Endothelial cell of umbilical vein (primary cell): Measurements from ENCODE around the gene TBC1D8. TPM values are rescaled to one million over a fixed set of nuclear protein-coding genes. Genes with fewer than 3 reads are reported as not detected.

Source experiments
- BruUV-seq: library from RNA; stranded (reverse); fragments of 400-500 nt; replicated peaks from 2 replicates; lab custom pipeline; 2021; lab: Mats Ljungman, UMichigan
- CTCF ChIA-PET: fragments of 300-600, 350-600 bp; sonication (Branson Sonifier 250); formaldehyde crosslinking; loops from one replicate; lab custom pipeline; 2021; ENCODE audit warnings: antibody characterized with exemption, inconsistent platforms; lab: Charles Lee
- POLR2A ChIA-PET: fragments of 300-600, 350-600 bp; sonication (Branson Sonifier 250); formaldehyde crosslinking; loops from one replicate; lab custom pipeline; 2021; ENCODE audit warnings: antibody characterized with exemption, inconsistent platforms; lab: Charles Lee
- DNase-seq: peaks from one replicate; pipeline ENCODE4 v3.0.0-alpha.2; 2011; ENCODE audit warnings: low read depth, low spot score
- FAIRE-seq: peaks from 2 replicates; lab custom pipeline; 2011; peaks lifted over from hg19 to GRCh38; lab: Jason Lieb, UNC
- H2AFZ ChIP-seq: 2 replicates; pipeline ENCODE4 v1.6.0; 2012; ENCODE audit warnings: low read depth, low read length, control low read depth, inconsistent platforms
- H3K27ac ChIP-seq: 2 replicates; pipeline ENCODE4 v1.5.1; 2011; ENCODE audit warnings: low read depth, mild to moderate bottlenecking, control low read depth, low read length, moderate library complexity; ENCODE audit not compliant: insufficient read depth
- H3K27me3 ChIP-seq, 2 experiments: 2 replicates each; pipeline versions ENCODE4 v1.6.0 to v1.6.1; 2011; ENCODE audit warnings: low read length in 2 of 2, mixed read lengths in 1 of 2; ENCODE audit not compliant: control insufficient read depth in 2 of 2, insufficient read depth in 2 of 2
- H3K36me3 ChIP-seq, 2 experiments: 2 replicates in 1 of 2; 3 replicates in 1 of 2; pipeline ENCODE4 v1.5.1; 2011; ENCODE audit warnings: low read length in 2 of 2, mild to moderate bottlenecking in 1 of 2, moderate library complexity in 1 of 2; ENCODE audit not compliant: control insufficient read depth in 2 of 2, insufficient read depth in 2 of 2; ENCODE audit errors: extremely low read depth in 1 of 2
- H3K4me1 ChIP-seq: 3 replicates; pipeline ENCODE4 v1.5.1; 2011; ENCODE audit warnings: mild to moderate bottlenecking, low read length; ENCODE audit not compliant: control insufficient read depth, insufficient read depth; ENCODE audit errors: extremely low read depth
- H3K4me2 ChIP-seq: 2 replicates; pipeline ENCODE4 v1.6.1; 2011; ENCODE audit warnings: low read length, control low read depth, mixed read lengths; ENCODE audit not compliant: insufficient read depth
- H3K4me3 ChIP-seq, 3 experiments: fragments of 200-600 bp in 1 of 3; sonication (generic), shearing (Covaris generic) in 1 of 3; replicated peaks in 1 of 3; 2 replicates each; pipeline ENCODE4 v1.5.1; 2011 to 2016; ENCODE audit warnings: control low read depth in 3 of 3, low read length in 3 of 3, mild to moderate bottlenecking in 2 of 3, inconsistent platforms in 1 of 3, low read depth in 1 of 3, moderate library complexity in 1 of 3; ENCODE audit not compliant: insufficient read depth in 1 of 3
- H3K79me2 ChIP-seq: 2 replicates; pipeline ENCODE4 v1.6.0; 2012; ENCODE audit warnings: low read length, inconsistent platforms; ENCODE audit not compliant: control insufficient read depth, insufficient read depth
- H3K9ac ChIP-seq: replicated peaks from 2 replicates; pipeline ENCODE3; 2011; ENCODE audit warnings: low read length, control low read depth; ENCODE audit not compliant: insufficient read depth; ENCODE audit errors: extremely low read depth
- H3K9me1 ChIP-seq: replicated peaks from 3 replicates; pipeline ENCODE4 v1.6.0; 2011; ENCODE audit warnings: mild to moderate bottlenecking, low read length; ENCODE audit not compliant: control insufficient read depth, insufficient read depth; ENCODE audit errors: extremely low read depth
- H3K9me3 ChIP-seq: replicated peaks from 2 replicates; pipeline ENCODE4 v1.5.1; 2012; ENCODE audit warnings: low read length, inconsistent platforms; ENCODE audit not compliant: control insufficient read depth, insufficient read depth
- H4K20me1 ChIP-seq: replicated peaks from 2 replicates; pipeline ENCODE3; 2011; ENCODE audit warnings: mild to moderate bottlenecking, low read length; ENCODE audit not compliant: control insufficient read depth, insufficient read depth; ENCODE audit errors: extremely low read depth
- EZH2 ChIP-seq: IDR thresholded peaks from 2 replicates; pipeline ENCODE4 v1.6.1; 2012; ENCODE audit warnings: borderline replicate concordance, low read depth, mild to moderate bottlenecking, moderate library complexity, low read length, inconsistent platforms; ENCODE audit not compliant: severe bottlenecking
- FOS ChIP-seq: IDR thresholded peaks from 2 replicates; pipeline ENCODE4 v1.6.1; 2011; ENCODE audit warnings: mild to moderate bottlenecking, low read length, moderate library complexity, borderline replicate concordance; ENCODE audit not compliant: insufficient read depth
- GATA2 ChIP-seq: IDR thresholded peaks from 2 replicates; pipeline ENCODE4 v1.7.0; 2011; ENCODE audit warnings: low read depth, mild to moderate bottlenecking, moderate library complexity, mixed read lengths, low read length; ENCODE audit not compliant: insufficient read length, insufficient read depth
- JUN ChIP-seq: IDR thresholded peaks from 2 replicates; pipeline ENCODE4 v1.6.1; 2011; ENCODE audit warnings: borderline replicate concordance, low read depth; ENCODE audit not compliant: insufficient read length, insufficient read depth
- MYC ChIP-seq: IDR thresholded peaks from one replicate; pipeline ENCODE4 v1.6.1; 2011; ENCODE audit warnings: mild to moderate bottlenecking, low read depth, low read length
- POLR2AphosphoS5 ChIP-seq: IDR thresholded peaks from 2 replicates; pipeline ENCODE4 v1.6.1; 2012; ENCODE audit warnings: low read depth, mild to moderate bottlenecking, control low read depth, low read length, moderate library complexity; ENCODE audit not compliant: insufficient read depth
- dilution Hi-C: fragments of 300-500 bp; cut with MboI; formaldehyde crosslinking; loops from one replicate; pipeline ENCODE4 v1.15.0; 2019; ENCODE audit warnings: low sequenced_read_pairs; ENCODE audit not compliant: extremely low pct_ligation_motif_present
- intact Hi-C: fragments of 100-400 bp; cut with micrococcal nuclease; formaldehyde crosslinking; loops from one replicate; pipeline ENCODE4 v1.10.0; 2022
- polyA plus RNA-seq, 4 experiments: library from polyadenylated mRNA; depleted of rRNA in 3 of 4; stranded (reverse) in 3 of 4; unstranded in 1 of 4; fragments of >200 nt; gene quantifications; 2 replicates each; pipeline versions ENCODE4 v1.2.1 to v1.2.3, GENCODE V29; 2011 to 2012; ENCODE audit warnings: missing spikeins in 1 of 4
- total RNA-seq: library from RNA; stranded (reverse); gene quantifications from 2 replicates; pipeline ENCODE4 v1.2.3, GENCODE V29; 2021
- TF ChIP-seq, protein P1 (sequence below): IDR thresholded peaks from 2 replicates; pipeline ENCODE4 v1.6.1; 2011; ENCODE audit not compliant: insufficient read depth, insufficient read length

The TBC1D8 gene
- total and polyA plus RNA-seq, 2 donors (not counting 3 experiments of a cell fraction or from before 2014, with no cell fraction given) = 28.5 to 32.1 TPM

DNA sequence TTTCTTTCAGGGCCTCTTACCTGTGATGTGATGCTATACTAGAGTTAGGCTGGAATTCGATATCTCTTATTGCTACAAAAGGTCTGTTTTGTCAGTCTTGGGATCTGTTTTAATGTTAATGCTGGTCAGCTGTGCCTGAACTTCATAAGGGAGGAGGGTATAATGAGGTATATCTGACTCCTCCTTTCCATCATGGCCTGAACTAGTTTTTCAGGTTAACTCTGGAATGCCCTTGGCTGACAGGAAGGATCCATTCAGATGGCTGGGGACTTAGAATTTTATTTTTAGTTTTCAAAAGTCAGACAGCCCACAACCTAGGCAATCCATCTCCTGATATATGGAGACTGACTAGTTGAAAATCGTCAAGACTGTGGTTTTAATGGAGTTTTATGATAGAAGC lies 35.9 kb upstream of the TBC1D8 start:
- no peaks in the 10 kb centered on the region for H4K20me1 ChIP-seq
- intact Hi-C loops (no loop called here), dilution Hi-C loops (no loop called here)
- FAIRE-seq (no peak), DNase-seq (no peak)
- H3K79me2 ChIP-seq = no peaks in the 10 kb centered on the region
- no peak overlapping the region for H3K4me2 ChIP-seq
- no TSS peak for BruUV-seq
- H3K9ac ChIP-seq = no peak overlapping the region
- H3K9me3 ChIP-seq = no peaks in the 10 kb centered on the region
- ChIA-PET POLR2A (no interaction called here), CTCF (no interaction called here)
- no peaks in the 10 kb centered on the region for H3K36me3 ChIP-seq
- no peak overlapping the region for H3K4me3 ChIP-seq
- H3K27ac ChIP-seq = no peak overlapping the region
- TF ChIP-seq GATA2 (no peak), FOS (no peak), JUN (no peak), MYC (no peak), POLR2AphosphoS5 (no peak), EZH2 (no peak)
- TF ChIP-seq, protein P1, sequence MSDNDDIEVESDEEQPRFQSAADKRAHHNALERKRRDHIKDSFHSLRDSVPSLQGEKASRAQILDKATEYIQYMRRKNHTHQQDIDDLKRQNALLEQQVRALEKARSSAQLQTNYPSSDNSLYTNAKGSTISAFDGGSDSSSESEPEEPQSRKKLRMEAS = no peak
- H3K9me1 ChIP-seq = no peaks in the 10 kb centered on the region
- H3K27me3 ChIP-seq = peaks cover 0 to 2% of the 10 kb centered on the region in 2 experiments
- H3K4me1 ChIP-seq = no peaks in the 10 kb centered on the region
- H2AFZ ChIP-seq = no peak overlapping the region

DNA sequence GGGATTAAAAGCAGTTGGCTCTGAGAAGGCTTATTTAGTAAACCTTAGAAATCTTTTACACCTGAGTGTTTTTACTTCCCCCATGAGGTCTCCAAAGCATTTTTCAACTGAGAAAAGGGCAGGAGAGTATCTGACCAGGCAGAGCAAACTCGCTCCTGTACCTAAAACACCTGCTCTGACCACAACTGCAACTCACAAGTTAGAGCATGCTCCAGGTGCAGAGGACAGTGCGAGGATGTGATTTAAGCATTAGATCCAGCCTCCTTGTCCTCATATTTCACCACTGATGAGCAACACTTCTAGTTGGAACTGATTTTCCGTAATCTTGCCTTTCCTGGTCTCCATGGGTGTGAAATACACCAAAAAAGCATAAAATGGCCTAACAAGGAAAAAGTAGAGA lies 34.5 kb upstream of the TBC1D8 start:
- intact Hi-C loops = no loop called here
- TF ChIP-seq, protein P1 = no peak
- H3K9ac ChIP-seq = no peak overlapping the region
- POLR2A ChIA-PET = no interaction called here
- H3K4me2 ChIP-seq = no peak overlapping the region
- FAIRE-seq (no peak), DNase-seq (no peak)
- no peaks in the 10 kb centered on the region for H3K9me3 ChIP-seq
- no peaks in the 10 kb centered on the region for H4K20me1 ChIP-seq
- H3K4me1 ChIP-seq = no peaks in the 10 kb centered on the region
- H3K9me1 ChIP-seq = no peaks in the 10 kb centered on the region
- no peak overlapping the region for H3K27ac ChIP-seq
- no peak overlapping the region for H3K4me3 ChIP-seq
- CTCF ChIA-PET = interaction anchor here (0.8 to 1.5 kb wide), 3 partner anchors 9 to 148 kb away, joined by 3 to 4 read pairs (median 4); no protein-coding TSS in a partner anchor
- dilution Hi-C loops = no loop called here
- no peaks in the 10 kb centered on the region for H3K79me2 ChIP-seq
- no TSS peak for BruUV-seq
- H3K36me3 ChIP-seq = no peaks in the 10 kb centered on the region
- H3K27me3 ChIP-seq = no peaks in the 10 kb centered on the region
- H2AFZ ChIP-seq = no peak overlapping the region
